Naive thymus-derived CD4-positive, alpha-beta T cell (primary cell): ENCODE data around the gene HS2ST1. TPM values are rescaled to one million over a fixed set of nuclear protein-coding genes. Genes with fewer than 3 reads are reported as not detected.
"Not testable (repeated sequence)": the region's sequence is repeated elsewhere in the genome, so short reads cannot be mapped to it uniquely, and the experiment has no call there.

Source experiments
- ATAC-seq: fragments of 150-1000 bp; cut with Tn5 transposase; 2 replicates; pipeline ENCODE4 v1.10.0; 2021; ENCODE audit warnings: mild to moderate bottlenecking, moderate library complexity
- CTCF ChIA-PET: fragments of 350-600 bp; sonication (Branson Sonifier 250); formaldehyde crosslinking; loops from one replicate; lab custom pipeline; 2021; ENCODE audit warnings: antibody characterized with exemption; lab: Charles Lee
- POLR2A ChIA-PET: fragments of 350-600 bp; sonication (Branson Sonifier 250); formaldehyde crosslinking; loops from one replicate; lab custom pipeline; 2021; ENCODE audit warnings: antibody characterized with exemption, inconsistent platforms; lab: Charles Lee
- DNase-seq, 9 donors: peaks; one replicate each; pipeline versions ENCODE4 v3.0.0 to v3.0.0-alpha.2; 2020 to 2022; ENCODE audit warnings: mixed read lengths in 1 of 9
- H3K27ac ChIP-seq: one replicate; pipeline ENCODE4 v1.7.0; 2013; ENCODE audit warnings: mild to moderate bottlenecking, low read depth, low read length, moderate library complexity
- H3K27me3 ChIP-seq, 2 donors: one replicate each; pipeline ENCODE4 v1.7.0; 2013; ENCODE audit warnings: low read length in 2 of 2, mild to moderate bottlenecking in 2 of 2, moderate library complexity in 2 of 2; ENCODE audit not compliant: control insufficient read depth in 2 of 2, insufficient read depth in 2 of 2
- H3K36me3 ChIP-seq, 3 experiments: 1 replicate in 2 of 3; 2 replicates in 1 of 3; pipeline ENCODE4 v1.7.0; 2013; ENCODE audit warnings: low read length in 3 of 3, mild to moderate bottlenecking in 3 of 3, moderate library complexity in 1 of 3; ENCODE audit not compliant: insufficient read depth in 3 of 3, control insufficient read depth in 2 of 3
- H3K4me1 ChIP-seq, 2 donors: one replicate each; pipeline ENCODE4 v1.7.0; 2013; ENCODE audit warnings: low read length in 2 of 2, mild to moderate bottlenecking in 2 of 2, moderate library complexity in 1 of 2; ENCODE audit not compliant: control insufficient read depth in 2 of 2, insufficient read depth in 2 of 2
- H3K4me3 ChIP-seq: 2 replicates; pipeline ENCODE4 v1.7.0; 2013; ENCODE audit warnings: mild to moderate bottlenecking, low read length
- H3K9me3 ChIP-seq, 3 experiments: 1 replicate in 2 of 3; 2 replicates in 1 of 3; pipeline ENCODE4 v1.7.0; 2013; ENCODE audit warnings: low read length in 3 of 3; ENCODE audit not compliant: control insufficient read depth in 2 of 3
- H3K27ac Mint-ChIP-seq, 9 donors: one replicate each; pipeline ENCODE4 v1.8.0; 2020 to 2022; ENCODE audit warnings: mixed read lengths in 9 of 9, mild to moderate bottlenecking in 8 of 9, moderate library complexity in 5 of 9, inconsistent platforms in 2 of 9
- H3K27me3 Mint-ChIP-seq, 5 donors: one replicate each; pipeline ENCODE4 v1.8.0; 2021 to 2022; ENCODE audit warnings: mixed read lengths in 5 of 5, mild to moderate bottlenecking in 1 of 5
- H3K36me3 Mint-ChIP-seq, 5 donors: one replicate each; pipeline ENCODE4 v1.8.0; 2020 to 2022; ENCODE audit warnings: mixed read lengths in 5 of 5, mild to moderate bottlenecking in 3 of 5, inconsistent platforms in 1 of 5
- H3K4me1 Mint-ChIP-seq, 7 donors: one replicate each; pipeline ENCODE4 v1.8.0; 2020 to 2022; ENCODE audit warnings: mixed read lengths in 7 of 7, mild to moderate bottlenecking in 3 of 7, inconsistent platforms in 1 of 7
- H3K4me3 Mint-ChIP-seq, 10 donors: one replicate each; pipeline ENCODE4 v1.8.0; 2020 to 2022; ENCODE audit warnings: mild to moderate bottlenecking in 10 of 10, mixed read lengths in 10 of 10, moderate library complexity in 6 of 10, inconsistent platforms in 2 of 10
- H3K9me3 Mint-ChIP-seq, 11 donors: one replicate each; pipeline ENCODE4 v1.8.0; 2020 to 2022; ENCODE audit warnings: mixed read lengths in 11 of 11, mild to moderate bottlenecking in 4 of 11, inconsistent platforms in 1 of 11, moderate library complexity in 1 of 11
- intact Hi-C, 2 donors: fragments of 100-400 bp; cut with micrococcal nuclease; formaldehyde crosslinking; loops; one replicate each; pipeline ENCODE4 v1.15.1; 2023
- polyA plus RNA-seq, 2 donors: library from polyadenylated mRNA; unstranded; fragments of 300-500 nt; fragmentation: Illumina TruSeq; gene quantifications; one replicate each; pipeline ENCODE4 v1.2.3, GENCODE V29; 2021
- total RNA-seq, 6 experiments: library from RNA in 5 of 6; stranded (reverse) in 5 of 6; gene quantifications; 1 replicate in 5 of 6; 2 replicates in 1 of 6; pipeline ENCODE4 v1.2.3 and lab custom pipeline; 2021 to 2026

The HS2ST1 gene
- 10 to 100 TPM; 10.1 to 18.3 (median 14.1) TPM for total RNA-seq
- 10 to 100 TPM in 1 of 2 donors, 1 to 10 TPM in 1; 7.1 to 10.1 TPM for polyA plus RNA-seq
- 18.2 reads per million, percentile 48 among the genes with 10 or more reads in this experiment for total RNA-seq (lab: John Stamatoyannopoulos, UW)

DNA sequence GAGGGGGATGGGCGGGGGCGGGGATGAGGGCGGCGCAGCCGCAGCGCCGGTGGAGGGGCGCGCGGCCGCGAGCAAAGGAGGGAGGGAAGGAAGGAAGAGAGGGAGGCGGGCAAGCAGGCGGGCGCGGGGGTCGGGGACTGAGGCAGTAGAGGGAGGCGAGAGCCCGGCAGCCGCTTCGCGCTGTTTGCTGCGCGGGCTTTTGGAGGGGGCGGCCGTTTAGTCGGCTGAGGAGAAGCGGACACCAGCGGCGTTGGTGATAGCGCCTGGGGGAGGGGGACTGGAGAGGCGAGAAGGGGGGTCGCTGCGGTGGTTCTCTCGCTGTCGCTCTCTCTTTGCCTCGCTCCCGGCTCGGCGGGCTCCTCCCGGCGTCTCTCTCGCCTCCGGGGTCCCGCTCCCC, at the start of gene HS2ST1:
Gene HS2ST1 (plus strand): TSS at position 35 of the 397 bp plus-strand sequence.
- no peak for ATAC-seq

DNA sequence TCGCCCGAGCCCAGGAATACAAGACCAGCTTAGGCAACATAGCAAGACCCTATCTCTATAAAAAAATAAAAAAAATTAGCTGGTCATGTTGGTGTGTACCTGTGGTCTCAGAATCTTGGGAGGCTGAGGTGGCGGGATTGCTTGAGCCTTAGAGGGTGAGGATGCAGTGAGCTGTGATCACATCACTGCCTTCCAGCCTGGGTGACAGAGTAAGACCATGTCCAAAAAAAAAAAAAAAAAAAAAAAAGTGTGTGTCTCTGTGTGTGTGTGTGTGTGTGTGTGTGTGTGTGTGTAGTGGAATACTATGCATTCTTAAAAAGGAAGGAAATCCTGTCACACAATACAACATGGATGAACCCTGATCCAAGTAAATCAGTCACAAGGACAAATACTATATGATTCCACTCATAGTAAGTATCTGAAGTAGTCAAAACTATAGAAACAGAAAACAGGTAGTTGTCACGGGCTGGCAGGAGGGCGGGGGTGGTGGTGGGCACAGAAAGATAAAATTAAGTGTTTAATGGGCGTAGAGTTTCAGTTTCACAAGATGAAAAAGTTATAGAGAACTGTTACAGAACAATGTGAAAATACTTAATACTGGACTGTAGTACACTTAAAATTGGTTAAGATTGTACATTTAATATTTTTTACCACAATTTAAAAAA, 48.3 kb upstream of the HS2ST1 start:
- H3K9me3 Mint-ChIP-seq: no peaks in the 10 kb centered on the region
- intact Hi-C loops: no loop called here
- peaks cover 0 to 7% (median 0%) of the 10 kb centered on the region in 3 experiments for H3K36me3 ChIP-seq
- peaks cover 0 to 23% (median 10%) of the 10 kb centered on the region in 5 donors for H3K36me3 Mint-ChIP-seq
- no peaks in the 10 kb centered on the region for H3K9me3 ChIP-seq
- H3K4me3 Mint-ChIP-seq: no peak overlapping the region
- H3K4me1 Mint-ChIP-seq: peaks cover 12 to 29% (median 21%) of the 10 kb centered on the region in 7 donors
- no peak overlapping the region for H3K27ac ChIP-seq
- H3K27me3 Mint-ChIP-seq: no peaks in the 10 kb centered on the region
- ChIA-PET CTCF (interaction anchor here (1.1 kb wide), 1 partner anchor 218 kb away, joined by 3 read pairs; no protein-coding TSS in a partner anchor), POLR2A (no interaction called here)
- no peak for DNase-seq
- no peak overlapping the region for H3K4me3 ChIP-seq
- no peaks in the 10 kb centered on the region for H3K27me3 ChIP-seq
- H3K4me1 ChIP-seq: no peaks in the 10 kb centered on the region
- ATAC-seq: no peak
- peak overlapping the region in 5 of 9 donors; percentile 27 to 74 (median 48) for H3K27ac Mint-ChIP-seq

More for the DNA sequence above, at the start of gene HS2ST1:
- H3K4me3 ChIP-seq: peak within 1 kb of the TSS; percentile 96
- H3K36me3 ChIP-seq: peaks cover 0 to 18% (median 0%) of the 10 kb centered on the region in 3 experiments
- Mint-ChIP-seq H3K4me3 (no peak within 1 kb of the TSS), H3K36me3 (peaks cover 3 to 17% (median 15%) of the 10 kb centered on the region in 5 donors), H3K27me3 (no peaks in the 10 kb centered on the region), H3K27ac (no peak within 1 kb of the TSS), H3K9me3 (no peaks in the 10 kb centered on the region), H3K4me1 (peaks cover 6 to 45% (median 38%) of the 10 kb centered on the region in 7 donors)
- ChIA-PET CTCF (interaction anchor here (0.7 to 1.2 kb wide), 3 partner anchors 50 to 413 kb away, joined by 3 to 6 read pairs (median 3); no protein-coding TSS in a partner anchor), POLR2A (interaction anchor here (0.7 to 3.4 kb wide), 10 partner anchors 10 to 1769 kb away, joined by 3 to 37 read pairs (median 4); partner anchors contain the start of genes ODF2L, PKN2 and SH3GLB1)
- no peaks in the 10 kb centered on the region for H3K27me3 ChIP-seq
- peak within 1 kb of the TSS; percentile 89 for H3K27ac ChIP-seq
- peaks cover 15 to 30% of the 10 kb centered on the region in 2 donors for H3K4me1 ChIP-seq
- no peaks in the 10 kb centered on the region for H3K9me3 ChIP-seq
- no peak for DNase-seq
- intact Hi-C loops: loop anchor here (1.0 to 10.0 kb wide), 20 partner anchors 20 to 1977 kb away; partner anchors contain the start of genes BCL10 (in 2 of the 2), ODF2L (in 2 of the 2), ZNHIT6 (in 2 of the 2) and GTF2B (in 1 of the 2)

- ChIA-PET CTCF (interaction anchor here (1.1 kb wide), 1 partner anchor 217 kb away, joined by 3 read pairs; no protein-coding TSS in a partner anchor), POLR2A (no interaction called here)
- Mint-ChIP-seq H3K27ac (peak overlapping the region in 4 of 9 donors; percentile 34 to 74 (median 50)), H3K4me1 (peaks cover 12 to 29% (median 21%) of the 10 kb centered on the region in 7 donors), H3K9me3 (no peaks in the 10 kb centered on the region), H3K27me3 (no peaks in the 10 kb centered on the region), H3K4me3 (no peak overlapping the region), H3K36me3 (peaks cover 0 to 21% (median 10%) of the 10 kb centered on the region in 5 donors)
- DNase-seq (no peak), ATAC-seq (no peak)
- Histone ChIP-seq H3K27ac (no peak overlapping the region), H3K36me3 (peaks cover 0 to 7% (median 0%) of the 10 kb centered on the region in 3 experiments), H3K9me3 (no peaks in the 10 kb centered on the region), H3K4me1 (no peaks in the 10 kb centered on the region), H3K4me3 (no peak overlapping the region), H3K27me3 (no peaks in the 10 kb centered on the region)
- intact Hi-C loops: no loop called here
Observed at GRCh38 chr1:86866665-86867064, 47.8 kb upstream of the HS2ST1 start.

GRCh38 chr1:86867278-86867677, 47.2 kb upstream of the HS2ST1 start:
- H3K4me3 Mint-ChIP-seq, POLR2A ChIA-PET, H3K27ac ChIP-seq, H3K9me3 ChIP-seq, ATAC-seq, intact Hi-C loops, H3K27me3 Mint-ChIP-seq, DNase-seq, CTCF ChIA-PET, H3K36me3 ChIP-seq, H3K9me3 Mint-ChIP-seq, H3K4me1 ChIP-seq, H3K4me3 ChIP-seq, H3K27me3 ChIP-seq: not testable (repeated sequence)
- H3K36me3 Mint-ChIP-seq: peaks cover 0 to 21% (median 10%) of the 10 kb centered on the region in 5 donors
- peaks cover 12 to 29% (median 21%) of the 10 kb centered on the region in 7 donors for H3K4me1 Mint-ChIP-seq
- peak overlapping the region in 3 of 9 donors; percentile 53 to 82 (median 78) for H3K27ac Mint-ChIP-seq

DNA sequence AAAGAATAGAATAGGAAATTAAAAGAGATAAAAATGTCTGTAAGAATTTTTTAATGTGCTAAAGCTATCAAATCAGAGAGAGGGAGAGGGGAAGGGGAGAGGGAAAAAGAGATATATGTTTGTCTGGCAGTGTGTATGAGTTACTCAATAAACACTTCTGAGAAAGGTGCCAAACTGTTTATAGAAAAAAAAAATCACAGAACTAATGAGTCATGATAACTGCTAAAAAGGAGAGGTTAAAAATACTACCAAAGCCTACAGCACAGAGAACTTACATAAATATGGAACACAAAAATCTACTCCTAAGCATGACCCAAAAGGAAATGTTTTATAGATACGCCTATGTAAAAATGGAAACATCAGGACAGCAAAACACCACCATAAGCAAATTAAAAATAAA, 46.0 kb upstream of the HS2ST1 start:
- intact Hi-C loops: no loop called here
- no peak for DNase-seq
- no peaks in the 10 kb centered on the region for H3K27me3 ChIP-seq
- Mint-ChIP-seq H3K27ac (peak overlapping the region in 4 of 9 donors; percentile 19 to 81 (median 25)), H3K4me3 (no peak overlapping the region), H3K36me3 (peaks cover 0 to 22% (median 11%) of the 10 kb centered on the region in 5 donors), H3K9me3 (no peaks in the 10 kb centered on the region), H3K4me1 (peaks cover 12 to 29% (median 21%) of the 10 kb centered on the region in 7 donors), H3K27me3 (no peaks in the 10 kb centered on the region)
- no peak overlapping the region for H3K4me3 ChIP-seq
- POLR2A ChIA-PET: no interaction called here
- no peaks in the 10 kb centered on the region for H3K9me3 ChIP-seq
- no peaks in the 10 kb centered on the region for H3K36me3 ChIP-seq
- no peak for ATAC-seq
- no peaks in the 10 kb centered on the region for H3K4me1 ChIP-seq
- CTCF ChIA-PET: no interaction called here
- no peak overlapping the region for H3K27ac ChIP-seq

- Mint-ChIP-seq H3K4me1 (peaks cover 10 to 31% (median 17%) of the 10 kb centered on the region in 7 donors), H3K27me3 (no peaks in the 10 kb centered on the region), H3K36me3 (peaks cover 0 to 30% (median 23%) of the 10 kb centered on the region in 5 donors), H3K9me3 (no peaks in the 10 kb centered on the region), H3K27ac (peak overlapping the region in 1 of 9 donors; percentile 33), H3K4me3 (no peak overlapping the region)
- intact Hi-C loops: loop anchor here in 1 of 2 donors (5.0 kb wide), 1 partner anchor 41 kb away; the partner anchor contains the start of genes HS2ST1 and SELENOF
- no peaks in the 10 kb centered on the region for H3K9me3 ChIP-seq
- ATAC-seq (no peak), DNase-seq (no peak)
- ChIA-PET CTCF (no interaction called here), POLR2A (no interaction called here)
- no peaks in the 10 kb centered on the region for H3K36me3 ChIP-seq
- H3K4me1 ChIP-seq: no peaks in the 10 kb centered on the region
- H3K27ac ChIP-seq: no peak overlapping the region
- H3K27me3 ChIP-seq: no peaks in the 10 kb centered on the region
- no peak overlapping the region for H3K4me3 ChIP-seq
Observed at GRCh38 chr1:86871001-86871400, 43.4 kb upstream of the HS2ST1 start.
